Measurements from ENCODE around the gene ERC1. TPM values are rescaled to one million over a fixed set of nuclear protein-coding genes. Genes with fewer than 3 reads are reported as not detected.

ERC1 gene
- polyA plus RNA-seq, 1 donor from 2014 or later = 7.1 TPM

DNA sequence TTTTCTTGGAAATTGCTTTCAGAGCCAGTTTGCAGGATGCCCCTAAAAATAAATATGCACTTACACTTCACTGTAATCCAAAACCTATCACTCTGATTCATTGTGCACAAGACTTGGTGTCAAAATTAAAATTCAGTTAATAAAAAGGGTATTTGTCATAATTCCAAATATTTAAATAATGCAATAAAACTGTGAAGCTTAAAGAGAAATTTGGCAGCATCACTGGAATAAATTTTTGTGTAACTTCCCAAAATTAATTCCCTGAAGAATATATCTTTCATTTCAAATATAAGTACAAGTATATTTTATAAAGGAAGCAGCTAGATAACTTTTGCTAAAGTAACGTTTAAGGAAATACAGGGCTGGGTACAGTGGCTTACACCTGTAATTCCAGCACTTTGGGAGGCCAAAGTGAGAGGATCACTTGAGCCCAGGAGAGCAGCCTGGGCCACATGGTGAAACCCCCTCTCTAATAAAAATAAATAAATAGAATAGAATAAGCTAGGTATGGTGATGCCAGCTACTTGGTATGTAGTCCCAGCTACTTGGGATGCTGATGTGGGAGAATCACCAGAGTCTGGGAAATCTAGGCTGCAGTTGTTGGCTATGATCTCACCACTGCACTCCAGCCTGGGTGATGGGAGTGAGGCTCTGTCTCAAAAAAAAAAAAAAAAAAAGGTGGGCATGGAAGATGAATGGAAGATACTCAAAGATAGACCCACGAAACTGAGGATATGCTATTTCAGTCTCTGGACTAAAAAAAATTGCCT, 369.6 kb downstream of the ERC1 start:
- TF ChIP-seq, protein P1, sequence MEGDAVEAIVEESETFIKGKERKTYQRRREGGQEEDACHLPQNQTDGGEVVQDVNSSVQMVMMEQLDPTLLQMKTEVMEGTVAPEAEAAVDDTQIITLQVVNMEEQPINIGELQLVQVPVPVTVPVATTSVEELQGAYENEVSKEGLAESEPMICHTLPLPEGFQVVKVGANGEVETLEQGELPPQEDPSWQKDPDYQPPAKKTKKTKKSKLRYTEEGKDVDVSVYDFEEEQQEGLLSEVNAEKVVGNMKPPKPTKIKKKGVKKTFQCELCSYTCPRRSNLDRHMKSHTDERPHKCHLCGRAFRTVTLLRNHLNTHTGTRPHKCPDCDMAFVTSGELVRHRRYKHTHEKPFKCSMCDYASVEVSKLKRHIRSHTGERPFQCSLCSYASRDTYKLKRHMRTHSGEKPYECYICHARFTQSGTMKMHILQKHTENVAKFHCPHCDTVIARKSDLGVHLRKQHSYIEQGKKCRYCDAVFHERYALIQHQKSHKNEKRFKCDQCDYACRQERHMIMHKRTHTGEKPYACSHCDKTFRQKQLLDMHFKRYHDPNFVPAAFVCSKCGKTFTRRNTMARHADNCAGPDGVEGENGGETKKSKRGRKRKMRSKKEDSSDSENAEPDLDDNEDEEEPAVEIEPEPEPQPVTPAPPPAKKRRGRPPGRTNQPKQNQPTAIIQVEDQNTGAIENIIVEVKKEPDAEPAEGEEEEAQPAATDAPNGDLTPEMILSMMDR (IDR thresholded peaks at IDR 0.05; ENCODE audit: poor library complexity, severe bottlenecking) = no peak
- TF ChIP-seq SMC3 (conservative IDR thresholded peaks at IDR 0.05; ENCODE audit: poor library complexity) (no peak), RAD21 (conservative IDR thresholded peaks at IDR 0.05) (no peak)
- Histone ChIP-seq H3K36me3 (ENCODE audit: insufficient read depth, low read length) (no peaks in the 10 kb centered on the region), H3K27me3 (ENCODE audit: insufficient read depth, low read depth, low read length) (no peaks in the 10 kb centered on the region), H3K9me2 (ENCODE audit: insufficient read depth, low read length) (no peaks in the 10 kb centered on the region), H3K9ac (ENCODE audit: low read length) (no peak overlapping the region), H3K4me3 (ENCODE audit: low read length) (no peak overlapping the region), H3F3A (ENCODE audit: insufficient read depth, low read length, poor library complexity, severe bottlenecking) (no peaks in the 10 kb centered on the region), H3K4me2 (ENCODE audit: low read length) (no peak overlapping the region), H3K27ac (ENCODE audit: low read length) (no peak overlapping the region), H2AFZ (ENCODE audit: low read depth, low read length) (no peak overlapping the region), H3K9me3 (ENCODE audit: low read length) (no peaks in the 10 kb centered on the region), H4K20me1 (ENCODE audit: insufficient read depth) (no peaks in the 10 kb centered on the region), H3K79me2 (replicated peaks; ENCODE audit: insufficient read depth, low read length) (no peaks in the 10 kb centered on the region)

DNA sequence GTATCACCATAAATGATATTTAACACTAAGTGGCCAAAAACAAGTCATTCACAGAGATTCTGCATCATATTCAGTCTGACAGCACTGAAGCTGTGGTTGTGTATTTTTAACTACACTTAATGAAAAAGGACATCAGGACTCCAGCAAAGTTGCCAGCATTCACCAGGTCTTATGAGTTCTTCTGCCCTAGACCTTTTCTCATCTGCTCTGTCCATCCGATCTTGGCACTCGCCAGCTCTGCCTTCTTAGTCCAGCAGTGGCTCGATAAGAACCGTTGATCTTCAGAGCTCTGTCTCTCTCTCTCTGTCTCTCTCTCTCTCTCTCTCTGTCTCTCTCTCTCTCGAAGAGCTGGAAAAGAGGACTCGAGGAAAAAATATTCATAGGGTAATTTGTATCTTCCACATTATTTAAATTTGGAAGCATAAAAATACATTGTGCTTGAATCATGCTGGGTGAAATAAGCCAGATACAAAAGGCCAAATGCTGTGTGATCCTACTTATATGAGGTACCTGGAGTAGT, 371.2 kb downstream of the ERC1 start:
- H4K20me1 ChIP-seq (ENCODE audit: insufficient read depth) = no peaks in the 10 kb centered on the region

GRCh38 chr12:1365703-1366102, 374.7 kb downstream of the ERC1 start:
- Histone ChIP-seq H3K9me3 (ENCODE audit: low read length) (no peaks in the 10 kb centered on the region), H4K20me1 (ENCODE audit: insufficient read depth) (no peaks in the 10 kb centered on the region), H3F3A (ENCODE audit: insufficient read depth, low read length, poor library complexity, severe bottlenecking) (no peaks in the 10 kb centered on the region), H2AFZ (ENCODE audit: low read depth, low read length) (no peak overlapping the region), H3K36me3 (ENCODE audit: insufficient read depth, low read length) (no peaks in the 10 kb centered on the region), H3K79me2 (replicated peaks; ENCODE audit: insufficient read depth, low read length) (no peaks in the 10 kb centered on the region), H3K9me2 (ENCODE audit: insufficient read depth, low read length) (no peaks in the 10 kb centered on the region), H3K27ac (ENCODE audit: low read length) (no peak overlapping the region), H3K4me3 (ENCODE audit: low read length) (no peak overlapping the region), H3K4me2 (ENCODE audit: low read length) (no peak overlapping the region), H3K9ac (ENCODE audit: low read length) (no peak overlapping the region), H3K27me3 (ENCODE audit: insufficient read depth, low read depth, low read length) (no peaks in the 10 kb centered on the region)
- TF ChIP-seq POLR2AphosphoS5 (IDR thresholded peaks at IDR 0.05) (no peak), RAD21 (conservative IDR thresholded peaks at IDR 0.05) (no peak), EZH2 (IDR thresholded peaks at IDR 0.05; ENCODE audit: borderline replicate concordance, insufficient read depth, low read length, poor library complexity, severe bottlenecking) (no peak), MXI1 (conservative IDR thresholded peaks at IDR 0.05; ENCODE audit: poor library complexity, severe bottlenecking) (no peak), SMC3 (conservative IDR thresholded peaks at IDR 0.05; ENCODE audit: poor library complexity) (no peak)
- TF ChIP-seq, protein P2, sequence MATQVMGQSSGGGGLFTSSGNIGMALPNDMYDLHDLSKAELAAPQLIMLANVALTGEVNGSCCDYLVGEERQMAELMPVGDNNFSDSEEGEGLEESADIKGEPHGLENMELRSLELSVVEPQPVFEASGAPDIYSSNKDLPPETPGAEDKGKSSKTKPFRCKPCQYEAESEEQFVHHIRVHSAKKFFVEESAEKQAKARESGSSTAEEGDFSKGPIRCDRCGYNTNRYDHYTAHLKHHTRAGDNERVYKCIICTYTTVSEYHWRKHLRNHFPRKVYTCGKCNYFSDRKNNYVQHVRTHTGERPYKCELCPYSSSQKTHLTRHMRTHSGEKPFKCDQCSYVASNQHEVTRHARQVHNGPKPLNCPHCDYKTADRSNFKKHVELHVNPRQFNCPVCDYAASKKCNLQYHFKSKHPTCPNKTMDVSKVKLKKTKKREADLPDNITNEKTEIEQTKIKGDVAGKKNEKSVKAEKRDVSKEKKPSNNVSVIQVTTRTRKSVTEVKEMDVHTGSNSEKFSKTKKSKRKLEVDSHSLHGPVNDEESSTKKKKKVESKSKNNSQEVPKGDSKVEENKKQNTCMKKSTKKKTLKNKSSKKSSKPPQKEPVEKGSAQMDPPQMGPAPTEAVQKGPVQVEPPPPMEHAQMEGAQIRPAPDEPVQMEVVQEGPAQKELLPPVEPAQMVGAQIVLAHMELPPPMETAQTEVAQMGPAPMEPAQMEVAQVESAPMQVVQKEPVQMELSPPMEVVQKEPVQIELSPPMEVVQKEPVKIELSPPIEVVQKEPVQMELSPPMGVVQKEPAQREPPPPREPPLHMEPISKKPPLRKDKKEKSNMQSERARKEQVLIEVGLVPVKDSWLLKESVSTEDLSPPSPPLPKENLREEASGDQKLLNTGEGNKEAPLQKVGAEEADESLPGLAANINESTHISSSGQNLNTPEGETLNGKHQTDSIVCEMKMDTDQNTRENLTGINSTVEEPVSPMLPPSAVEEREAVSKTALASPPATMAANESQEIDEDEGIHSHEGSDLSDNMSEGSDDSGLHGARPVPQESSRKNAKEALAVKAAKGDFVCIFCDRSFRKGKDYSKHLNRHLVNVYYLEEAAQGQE (IDR thresholded peaks at IDR 0.05; ENCODE audit: borderline replicate concordance) = no peak
- TF ChIP-seq, protein P1 (IDR thresholded peaks at IDR 0.05; ENCODE audit: poor library complexity, severe bottlenecking) = no peak

More for the DNA sequence above, 371.2 kb downstream of the ERC1 start:
- Histone ChIP-seq H2AFZ (ENCODE audit: low read depth, low read length) (no peak overlapping the region), H3K9me2 (ENCODE audit: insufficient read depth, low read length) (no peaks in the 10 kb centered on the region), H3K79me2 (replicated peaks; ENCODE audit: insufficient read depth, low read length) (no peaks in the 10 kb centered on the region), H3K9me3 (ENCODE audit: low read length) (no peaks in the 10 kb centered on the region), H3K36me3 (ENCODE audit: insufficient read depth, low read length) (no peaks in the 10 kb centered on the region), H3F3A (ENCODE audit: insufficient read depth, low read length, poor library complexity, severe bottlenecking) (no peaks in the 10 kb centered on the region), H3K9ac (ENCODE audit: low read length) (no peak overlapping the region), H3K27ac (ENCODE audit: low read length) (no peak overlapping the region), H3K4me2 (ENCODE audit: low read length) (no peak overlapping the region), H3K4me3 (ENCODE audit: low read length) (no peak overlapping the region), H3K27me3 (ENCODE audit: insufficient read depth, low read depth, low read length) (no peaks in the 10 kb centered on the region)
- TF ChIP-seq EZH2 (IDR thresholded peaks at IDR 0.05; ENCODE audit: borderline replicate concordance, insufficient read depth, low read length, poor library complexity, severe bottlenecking) (no peak), SMC3 (conservative IDR thresholded peaks at IDR 0.05; ENCODE audit: poor library complexity) (no peak), MXI1 (conservative IDR thresholded peaks at IDR 0.05; ENCODE audit: poor library complexity, severe bottlenecking) (no peak), RAD21 (conservative IDR thresholded peaks at IDR 0.05) (no peak), EP300 (conservative IDR thresholded peaks at IDR 0.05; ENCODE audit: poor library complexity, severe bottlenecking) (no peak)
- TF ChIP-seq, protein P1 (IDR thresholded peaks at IDR 0.05; ENCODE audit: poor library complexity, severe bottlenecking) = no peak

Measured in neural cell (in vitro differentiated cells).